Measurements from ENCODE around the gene MYO1G. TPM values are rescaled to one million over a fixed set of nuclear protein-coding genes. Genes with fewer than 3 reads are reported as not detected.

MYO1G gene
- total and polyA plus RNA-seq, 9 of the 15 experiments (the other 6 are each of a cell fraction or from before 2014, with no cell fraction given), result 0.03 to 0.62 (median 0.13) TPM; not detected in 1

DNA sequence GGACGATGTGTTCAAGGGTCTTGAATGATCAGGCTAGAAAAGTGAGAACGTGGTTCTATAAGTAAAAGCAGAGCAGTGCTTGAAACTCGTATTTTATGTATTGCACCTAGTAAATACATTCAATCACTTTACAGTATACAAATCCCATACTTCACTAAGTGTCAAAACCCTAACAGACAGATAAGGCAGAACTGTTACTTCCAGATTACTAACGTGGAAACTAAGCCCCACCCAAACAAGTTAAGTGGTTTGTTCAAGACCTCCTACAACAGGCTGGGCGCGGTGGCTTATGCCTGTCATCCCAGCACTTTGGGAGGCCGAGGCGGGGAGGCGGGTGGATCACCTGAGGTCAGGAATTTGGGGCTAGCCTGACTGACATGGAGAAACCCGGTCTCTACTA is 9.2 kb upstream of the MYO1G start (continued):
- no peak for TF ChIP-seq YY1 (IDR thresholded peaks at IDR 0.05; ENCODE audit: borderline replicate concordance in 1 of 3, control insufficient read depth in 1 of 3, extremely low read depth in 1 of 3, insufficient read depth in 3 of 3, insufficient read length in 1 of 3, insufficient replicate concordance in 2 of 3, low read depth in 1 of 3, low read length in 2 of 3)
- peak; percentile 70 for TF ChIP-seq STAT5A (IDR thresholded peaks at IDR 0.05; ENCODE audit: borderline replicate concordance, low read length)
- peak; percentile 81 for TF ChIP-seq TAL1 (IDR thresholded peaks at IDR 0.05)
- TF ChIP-seq MTA1 (IDR thresholded peaks at IDR 0.05; ENCODE audit: borderline replicate concordance), result 0 out of 2 replicates have a peak, but pooled peaks have one; percentile 49
- TF ChIP-seq TEAD1 (CRISPR knock-in tag; IDR thresholded peaks at IDR 0.05), result 0 out of 4 replicates have a peak, but pooled peaks of 1 of the 2 experiments have one; percentile 17
- TF ChIP-seq MCM3 (IDR thresholded peaks at IDR 0.05), result no peak
- TF ChIP-seq ZNF134 (CRISPR knock-in tag; conservative IDR thresholded peaks at IDR 0.05), result no peak
- TF ChIP-seq, protein P1, sequence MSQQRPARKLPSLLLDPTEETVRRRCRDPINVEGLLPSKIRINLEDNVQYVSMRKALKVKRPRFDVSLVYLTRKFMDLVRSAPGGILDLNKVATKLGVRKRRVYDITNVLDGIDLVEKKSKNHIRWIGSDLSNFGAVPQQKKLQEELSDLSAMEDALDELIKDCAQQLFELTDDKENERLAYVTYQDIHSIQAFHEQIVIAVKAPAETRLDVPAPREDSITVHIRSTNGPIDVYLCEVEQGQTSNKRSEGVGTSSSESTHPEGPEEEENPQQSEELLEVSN (IDR thresholded peaks at IDR 0.05; ENCODE audit: borderline replicate concordance in 1 of 2, extremely low read depth in 1 of 2, insufficient read depth in 1 of 2, insufficient read length in 1 of 2, low read depth in 1 of 2, low read length in 1 of 2, poor library complexity in 1 of 2, severe bottlenecking in 1 of 2), result no peak
- peak; percentile 91 for TF ChIP-seq CBFA2T3 (IDR thresholded peaks at IDR 0.05)
- TF ChIP-seq MCM2 (IDR thresholded peaks at IDR 0.05; ENCODE audit: low read depth), result no peak
- no peak for TF ChIP-seq NONO (IDR thresholded peaks at IDR 0.05; ENCODE audit: low read depth in 2 of 2, low read length in 1 of 2)
- TF ChIP-seq TGIF2 (CRISPR knock-in tag; IDR thresholded peaks at IDR 0.05), result no peak
- no peak for TF ChIP-seq COPS2 (conservative IDR thresholded peaks at IDR 0.05)
- TF ChIP-seq PCBP1 (IDR thresholded peaks at IDR 0.05; ENCODE audit: low read depth, low read length, poor library complexity, severe bottlenecking), result no peak
- no peak for TF ChIP-seq ZFX (CRISPR knock-in tag; IDR thresholded peaks at IDR 0.05)
- no peak for TF ChIP-seq NEUROD1 (IDR thresholded peaks at IDR 0.05; ENCODE audit: borderline replicate concordance, low read depth, low read length, partially characterized antibody)
- 0 out of 2 replicates have a peak, but pooled peaks have one; percentile 22 for TF ChIP-seq FOSL1 (tag; conservative IDR thresholded peaks at IDR 0.05)
- TF ChIP-seq JUN (IDR thresholded peaks at IDR 0.05; ENCODE audit: borderline replicate concordance, low read depth, low read length), result no peak
- TF ChIP-seq JUN (CRISPR knock-in tag; IDR thresholded peaks at IDR 0.05; ENCODE audit: borderline replicate concordance), result no peak
- TF ChIP-seq GATA2 (CRISPR knock-in tag; IDR thresholded peaks at IDR 0.05), result peak; percentile 47; the same call in 1 of the 2 replicates
- TF ChIP-seq, protein P2, sequence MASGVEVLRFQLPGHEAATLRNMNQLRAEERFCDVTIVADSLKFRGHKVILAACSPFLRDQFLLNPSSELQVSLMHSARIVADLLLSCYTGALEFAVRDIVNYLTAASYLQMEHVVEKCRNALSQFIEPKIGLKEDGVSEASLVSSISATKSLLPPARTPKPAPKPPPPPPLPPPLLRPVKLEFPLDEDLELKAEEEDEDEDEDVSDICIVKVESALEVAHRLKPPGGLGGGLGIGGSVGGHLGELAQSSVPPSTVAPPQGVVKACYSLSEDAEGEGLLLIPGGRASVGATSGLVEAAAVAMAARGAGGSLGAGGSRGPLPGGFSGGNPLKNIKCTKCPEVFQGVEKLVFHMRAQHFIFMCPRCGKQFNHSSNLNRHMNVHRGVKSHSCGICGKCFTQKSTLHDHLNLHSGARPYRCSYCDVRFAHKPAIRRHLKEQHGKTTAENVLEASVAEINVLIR (CRISPR knock-in tag; IDR thresholded peaks at IDR 0.05), result no peak
- no peak for TF ChIP-seq IRF2 (CRISPR knock-in tag; IDR thresholded peaks at IDR 0.05)
